Measurements from ENCODE around the gene SYK. TPM values are rescaled to one million over a fixed set of nuclear protein-coding genes. Genes with fewer than 3 reads are reported as not detected.
A peak's percentile ranks its signal among the peaks of the same experiment; 100 is the strongest.
"Not testable (repeated sequence)": the region's sequence is repeated elsewhere in the genome, so short reads cannot be mapped to it uniquely, and the experiment has no call there.

The SYK gene
- total RNA-seq, 1 donor from 2014 or later, result 13.0 TPM

- TF ChIP-seq CTCF (conservative IDR thresholded peaks at IDR 0.05), result no peak
- peaks cover 16% of the 10 kb centered on the region for H3K9me3 Mint-ChIP-seq
- no peaks in the 10 kb centered on the region for H3K27me3 Mint-ChIP-seq
- no peaks in the 10 kb centered on the region for H3K4me1 Mint-ChIP-seq (ENCODE audit: unreplicated experiment)
- no peak overlapping the region for H3K4me3 Mint-ChIP-seq
- H3K27ac Mint-ChIP-seq, result no peak overlapping the region
- no peak for DNase-seq (ENCODE audit: extremely low spot score, unreplicated experiment)
- H3K36me3 Mint-ChIP-seq, result peaks cover 17% of the 10 kb centered on the region
These were observed 80.0 kb downstream of the SYK start for GRCh38 chr9:90881648-90882047.

GRCh38 chr9:90882991-90883600 lies 81.5 kb downstream of the SYK start:
- H3K4me1 Mint-ChIP-seq (ENCODE audit: unreplicated experiment), result no peaks in the 10 kb centered on the region
- H3K9me3 Mint-ChIP-seq, result peaks cover 16% of the 10 kb centered on the region
- DNase-seq (ENCODE audit: extremely low spot score, unreplicated experiment), result no peak
- peaks cover 17% of the 10 kb centered on the region for H3K36me3 Mint-ChIP-seq
- TF ChIP-seq CTCF (conservative IDR thresholded peaks at IDR 0.05), result no peak
- no peak overlapping the region for H3K27ac Mint-ChIP-seq
- no peaks in the 10 kb centered on the region for H3K27me3 Mint-ChIP-seq
- no peak overlapping the region for H3K4me3 Mint-ChIP-seq

GRCh38 chr9:90883661-90884060 lies 82.0 kb downstream of the SYK start:
- Mint-ChIP-seq H3K27me3 (no peaks in the 10 kb centered on the region), H3K36me3 (peaks cover 13% of the 10 kb centered on the region), H3K4me1 (ENCODE audit: unreplicated experiment) (no peaks in the 10 kb centered on the region), H3K27ac (peak overlapping the region; percentile 42), H3K4me3 (no peak overlapping the region), H3K9me3 (peaks cover 11% of the 10 kb centered on the region)
- DNase-seq (ENCODE audit: extremely low spot score, unreplicated experiment), result no peak
- TF ChIP-seq CTCF (conservative IDR thresholded peaks at IDR 0.05), result no peak

GRCh38 chr9:90884178-90884577 lies 82.6 kb downstream of the SYK start:
- no peaks in the 10 kb centered on the region for H3K4me1 Mint-ChIP-seq (ENCODE audit: unreplicated experiment)
- DNase-seq (ENCODE audit: extremely low spot score, unreplicated experiment), result no peak
- no peaks in the 10 kb centered on the region for H3K27me3 Mint-ChIP-seq
- no peak overlapping the region for H3K4me3 Mint-ChIP-seq
- peaks cover 10% of the 10 kb centered on the region for H3K9me3 Mint-ChIP-seq
- H3K27ac Mint-ChIP-seq, result no peak overlapping the region
- no peak for TF ChIP-seq CTCF (conservative IDR thresholded peaks at IDR 0.05)
- H3K36me3 Mint-ChIP-seq, result peaks cover 11% of the 10 kb centered on the region

GRCh38 chr9:90886868-90887267 lies 85.2 kb downstream of the SYK start:
- not testable (repeated sequence) for H3K9me3 Mint-ChIP-seq; H3K4me3 Mint-ChIP-seq; DNase-seq (ENCODE audit: extremely low spot score, unreplicated experiment); H3K4me1 Mint-ChIP-seq (ENCODE audit: unreplicated experiment); H3K27me3 Mint-ChIP-seq; H3K27ac Mint-ChIP-seq
- peaks cover 11% of the 10 kb centered on the region for H3K36me3 Mint-ChIP-seq

- peaks cover 13% of the 10 kb centered on the region for H3K4me1 Mint-ChIP-seq (ENCODE audit: unreplicated experiment)
- H3K27ac Mint-ChIP-seq, result no peak overlapping the region
- peaks cover 10% of the 10 kb centered on the region for H3K9me3 Mint-ChIP-seq
- peaks cover 7% of the 10 kb centered on the region for H3K36me3 Mint-ChIP-seq
- H3K4me3 Mint-ChIP-seq, result no peak overlapping the region
- no peak for TF ChIP-seq CTCF (conservative IDR thresholded peaks at IDR 0.05)
- no peak for DNase-seq (ENCODE audit: extremely low spot score, unreplicated experiment)
- H3K27me3 Mint-ChIP-seq, result no peaks in the 10 kb centered on the region
These were observed 87.3 kb downstream of the SYK start for GRCh38 chr9:90888941-90889340.

Data from type B pancreatic cell (in vitro differentiated cells).